NT2/D1 (cell line): Measurements from ENCODE around the gene CTDP1.

Source experiments
- YY1 ChIP-seq: IDR thresholded peaks from 2 replicates; pipeline ENCODE4 v1.6.1; 2011; ENCODE audit not compliant: insufficient read length, insufficient read depth
- ZNF274 ChIP-seq: IDR thresholded peaks from 2 replicates; pipeline ENCODE4 v1.6.1; 2011; ENCODE audit warnings: mild to moderate bottlenecking, low read depth, low read length

- no peak for TF ChIP-seq ZNF274
- no peak for TF ChIP-seq YY1
Observed at GRCh38 chr18:79682481-79682880, 2.9 kb downstream of the CTDP1 start.
